Endothelial cell of umbilical vein (primary cell): Measurements from ENCODE around the gene SLC35E2B. TPM values are rescaled to one million over a fixed set of nuclear protein-coding genes. Genes with fewer than 3 reads are reported as not detected.
A peak's percentile ranks its signal among the peaks of the same experiment; 100 is the strongest.

ENCODE experiments used
- BruUV-seq: library from RNA; stranded (reverse); fragments of 400-500 nt; replicated peaks from 2 replicates; lab custom pipeline; 2021; lab: Mats Ljungman, UMichigan
- CTCF ChIA-PET: fragments of 300-600, 350-600 bp; sonication (Branson Sonifier 250); formaldehyde crosslinking; loops from one replicate; lab custom pipeline; 2021; ENCODE audit warnings: antibody characterized with exemption, inconsistent platforms; lab: Charles Lee
- POLR2A ChIA-PET: fragments of 300-600, 350-600 bp; sonication (Branson Sonifier 250); formaldehyde crosslinking; loops from one replicate; lab custom pipeline; 2021; ENCODE audit warnings: antibody characterized with exemption, inconsistent platforms; lab: Charles Lee
- DNase-seq: peaks from one replicate; pipeline ENCODE4 v3.0.0-alpha.2; 2011; ENCODE audit warnings: low read depth, low spot score
- FAIRE-seq: peaks from 2 replicates; lab custom pipeline; 2011; peaks lifted over from hg19 to GRCh38; lab: Jason Lieb, UNC
- H2AFZ ChIP-seq: 2 replicates; pipeline ENCODE4 v1.6.0; 2012; ENCODE audit warnings: low read depth, low read length, control low read depth, inconsistent platforms
- H3K27ac ChIP-seq: 2 replicates; pipeline ENCODE4 v1.5.1; 2011; ENCODE audit warnings: low read depth, mild to moderate bottlenecking, control low read depth, low read length, moderate library complexity; ENCODE audit not compliant: insufficient read depth
- H3K27me3 ChIP-seq, 2 experiments: 2 replicates each; pipeline versions ENCODE4 v1.6.0 to v1.6.1; 2011; ENCODE audit warnings: low read length in 2 of 2, mixed read lengths in 1 of 2; ENCODE audit not compliant: control insufficient read depth in 2 of 2, insufficient read depth in 2 of 2
- H3K36me3 ChIP-seq, 2 experiments: 2 replicates in 1 of 2; 3 replicates in 1 of 2; pipeline ENCODE4 v1.5.1; 2011; ENCODE audit warnings: low read length in 2 of 2, mild to moderate bottlenecking in 1 of 2, moderate library complexity in 1 of 2; ENCODE audit not compliant: control insufficient read depth in 2 of 2, insufficient read depth in 2 of 2; ENCODE audit errors: extremely low read depth in 1 of 2
- H3K4me1 ChIP-seq: 3 replicates; pipeline ENCODE4 v1.5.1; 2011; ENCODE audit warnings: mild to moderate bottlenecking, low read length; ENCODE audit not compliant: control insufficient read depth, insufficient read depth; ENCODE audit errors: extremely low read depth
- H3K4me2 ChIP-seq: 2 replicates; pipeline ENCODE4 v1.6.1; 2011; ENCODE audit warnings: low read length, control low read depth, mixed read lengths; ENCODE audit not compliant: insufficient read depth
- H3K4me3 ChIP-seq, 3 experiments: fragments of 200-600 bp in 1 of 3; sonication (generic), shearing (Covaris generic) in 1 of 3; replicated peaks in 1 of 3; 2 replicates each; pipeline ENCODE4 v1.5.1; 2011 to 2016; ENCODE audit warnings: control low read depth in 3 of 3, low read length in 3 of 3, mild to moderate bottlenecking in 2 of 3, inconsistent platforms in 1 of 3, low read depth in 1 of 3, moderate library complexity in 1 of 3; ENCODE audit not compliant: insufficient read depth in 1 of 3
- H3K79me2 ChIP-seq: 2 replicates; pipeline ENCODE4 v1.6.0; 2012; ENCODE audit warnings: low read length, inconsistent platforms; ENCODE audit not compliant: control insufficient read depth, insufficient read depth
- H3K9ac ChIP-seq: replicated peaks from 2 replicates; pipeline ENCODE3; 2011; ENCODE audit warnings: low read length, control low read depth; ENCODE audit not compliant: insufficient read depth; ENCODE audit errors: extremely low read depth
- H3K9me1 ChIP-seq: replicated peaks from 3 replicates; pipeline ENCODE4 v1.6.0; 2011; ENCODE audit warnings: mild to moderate bottlenecking, low read length; ENCODE audit not compliant: control insufficient read depth, insufficient read depth; ENCODE audit errors: extremely low read depth
- H3K9me3 ChIP-seq: replicated peaks from 2 replicates; pipeline ENCODE4 v1.5.1; 2012; ENCODE audit warnings: low read length, inconsistent platforms; ENCODE audit not compliant: control insufficient read depth, insufficient read depth
- H4K20me1 ChIP-seq: replicated peaks from 2 replicates; pipeline ENCODE3; 2011; ENCODE audit warnings: mild to moderate bottlenecking, low read length; ENCODE audit not compliant: control insufficient read depth, insufficient read depth; ENCODE audit errors: extremely low read depth
- CTCF ChIP-seq, 2 donors: IDR thresholded peaks; 1 replicate in 1 of 2; 2 replicates in 1 of 2; pipeline ENCODE4 v1.5.1; 2011; ENCODE audit warnings: low read length in 2 of 2, mild to moderate bottlenecking in 2 of 2, moderate library complexity in 2 of 2, control low read depth in 1 of 2, inconsistent platforms in 1 of 2, low read depth in 1 of 2; ENCODE audit not compliant: insufficient read depth in 1 of 2; ENCODE audit errors: extremely low read depth in 1 of 2
- EZH2 ChIP-seq: IDR thresholded peaks from 2 replicates; pipeline ENCODE4 v1.6.1; 2012; ENCODE audit warnings: borderline replicate concordance, low read depth, mild to moderate bottlenecking, moderate library complexity, low read length, inconsistent platforms; ENCODE audit not compliant: severe bottlenecking
- FOS ChIP-seq: IDR thresholded peaks from 2 replicates; pipeline ENCODE4 v1.6.1; 2011; ENCODE audit warnings: mild to moderate bottlenecking, low read length, moderate library complexity, borderline replicate concordance; ENCODE audit not compliant: insufficient read depth
- GATA2 ChIP-seq: IDR thresholded peaks from 2 replicates; pipeline ENCODE4 v1.7.0; 2011; ENCODE audit warnings: low read depth, mild to moderate bottlenecking, moderate library complexity, mixed read lengths, low read length; ENCODE audit not compliant: insufficient read length, insufficient read depth
- JUN ChIP-seq: IDR thresholded peaks from 2 replicates; pipeline ENCODE4 v1.6.1; 2011; ENCODE audit warnings: borderline replicate concordance, low read depth; ENCODE audit not compliant: insufficient read length, insufficient read depth
- MAX ChIP-seq: IDR thresholded peaks from 2 replicates; pipeline ENCODE4 v1.6.1; 2011; ENCODE audit not compliant: insufficient read depth, insufficient read length
- MYC ChIP-seq: IDR thresholded peaks from one replicate; pipeline ENCODE4 v1.6.1; 2011; ENCODE audit warnings: mild to moderate bottlenecking, low read depth, low read length
- POLR2A ChIP-seq: IDR thresholded peaks from 2 replicates; pipeline ENCODE4 v1.6.1; 2012; ENCODE audit warnings: low read depth, mild to moderate bottlenecking, control low read depth, low read length
- POLR2AphosphoS5 ChIP-seq: IDR thresholded peaks from 2 replicates; pipeline ENCODE4 v1.6.1; 2012; ENCODE audit warnings: low read depth, mild to moderate bottlenecking, control low read depth, low read length, moderate library complexity; ENCODE audit not compliant: insufficient read depth
- dilution Hi-C: fragments of 300-500 bp; cut with MboI; formaldehyde crosslinking; loops from one replicate; pipeline ENCODE4 v1.15.0; 2019; ENCODE audit warnings: low sequenced_read_pairs; ENCODE audit not compliant: extremely low pct_ligation_motif_present
- intact Hi-C: fragments of 100-400 bp; cut with micrococcal nuclease; formaldehyde crosslinking; loops from one replicate; pipeline ENCODE4 v1.10.0; 2022
- polyA plus RNA-seq, 4 experiments: library from polyadenylated mRNA; depleted of rRNA in 3 of 4; stranded (reverse) in 3 of 4; unstranded in 1 of 4; fragments of >200 nt; gene quantifications; 2 replicates each; pipeline versions ENCODE4 v1.2.1 to v1.2.3, GENCODE V29; 2011 to 2012; ENCODE audit warnings: missing spikeins in 1 of 4
- total RNA-seq: library from RNA; stranded (reverse); gene quantifications from 2 replicates; pipeline ENCODE4 v1.2.3, GENCODE V29; 2021

The SLC35E2B gene
- total and polyA plus RNA-seq, 2 donors (not counting 3 experiments of a cell fraction or from before 2014, with no cell fraction given) = 28.0 to 51.2 TPM

GRCh38 chr1:1678581-1679380 is 13.8 kb downstream of the SLC35E2B start:
- CTCF ChIA-PET = interaction anchor here (2.4 kb wide), 1 partner anchor 13 kb away, joined by 8 read pairs; no protein-coding TSS in a partner anchor
- peaks cover 0 to 1% of the 10 kb centered on the region in 2 experiments for H3K36me3 ChIP-seq

More at GRCh38 chr1:1678581-1679380, 13.8 kb downstream of the SLC35E2B start:
- FAIRE-seq (no peak), DNase-seq (no peak)
- TF ChIP-seq JUN (no peak), MAX (no peak), FOS (no peak), EZH2 (no peak), CTCF (IDR thresholded peaks at IDR 0.05; ENCODE audit: extremely low read depth in 1 of 2, insufficient read depth in 1 of 2, low read depth in 1 of 2, low read length in 2 of 2) (peak in 1 of 2 donors; percentile 44), GATA2 (no peak), POLR2AphosphoS5 (no peak), POLR2A (no peak), MYC (no peak)
- H3K79me2 ChIP-seq = peaks cover 22% of the 10 kb centered on the region
- H3K4me1 ChIP-seq = no peaks in the 10 kb centered on the region
- H4K20me1 ChIP-seq = no peaks in the 10 kb centered on the region
- H2AFZ ChIP-seq = no peak overlapping the region
- no peaks in the 10 kb centered on the region for H3K9me3 ChIP-seq
- intact Hi-C loops = no loop called here
- BruUV-seq = no TSS peak
- H3K9ac ChIP-seq = no peak overlapping the region
- POLR2A ChIA-PET = no interaction called here
- H3K27me3 ChIP-seq = no peaks in the 10 kb centered on the region
- no peak overlapping the region for H3K4me2 ChIP-seq
- dilution Hi-C loops = no loop called here
- no peak overlapping the region for H3K4me3 ChIP-seq
- H3K27ac ChIP-seq = no peak overlapping the region
- no peaks in the 10 kb centered on the region for H3K9me1 ChIP-seq
